SK-N-SH treated with all-trans-retinoic acid at 6 μM for 48 hours (cell line): ENCODE measurements around the gene ARID5B.
A peak's percentile ranks its signal among the peaks of the same experiment; 100 is the strongest.

Experiments
- ATAC-seq: fragments of 200-7000 bp; cut with Tn5 transposase; 3 replicates; pipeline ENCODE4 v1.9.1; 2020; ENCODE audit warnings: mild to moderate bottlenecking, moderate library complexity
- BACH2 ChIP-seq: fragments of 250-450 bp; sonication (Bioruptor Pico); IDR thresholded peaks from 2 replicates; pipeline ENCODE4 v1.9.0; 2021; ENCODE audit warnings: mild to moderate bottlenecking, borderline replicate concordance
- CREB5 ChIP-seq: fragments of 250-450 bp; sonication (Bioruptor Pico); IDR thresholded peaks from 2 replicates; pipeline ENCODE4 v1.5.1; 2020; ENCODE audit warnings: low read depth, mild to moderate bottlenecking, moderate library complexity
- CSDC2 ChIP-seq: fragments of 250-450 bp; sonication (Bioruptor Pico); IDR thresholded peaks from 2 replicates; pipeline ENCODE4 v1.5.0; 2020; ENCODE audit warnings: mild to moderate bottlenecking, moderate library complexity
- CSRNP3 ChIP-seq: fragments of 250-450 bp; sonication (Bioruptor Pico); IDR thresholded peaks from 2 replicates; pipeline ENCODE4 v1.5.1; 2021; ENCODE audit warnings: mild to moderate bottlenecking, moderate library complexity
- ISL1 ChIP-seq: fragments of 250-450 bp; sonication (Bioruptor Pico); IDR thresholded peaks from 2 replicates; pipeline ENCODE4 v2.1.2; 2022; ENCODE audit warnings: mild to moderate bottlenecking, moderate library complexity
- PATZ1 ChIP-seq: fragments of 250-450 bp; sonication (Bioruptor Pico); IDR thresholded peaks from 2 replicates; pipeline ENCODE4 v1.8.0; 2020; ENCODE audit warnings: mild to moderate bottlenecking, moderate library complexity, borderline replicate concordance
- SNAI2 ChIP-seq: fragments of 250-450 bp; sonication (Bioruptor Pico); IDR thresholded peaks from 2 replicates; pipeline ENCODE4 v1.5.0; 2020; ENCODE audit warnings: mild to moderate bottlenecking, moderate library complexity
- TCF4 ChIP-seq: fragments of 250-450 bp; sonication (Bioruptor Pico); IDR thresholded peaks from 2 replicates; pipeline ENCODE4 v1.8.0; 2021; ENCODE audit warnings: mild to moderate bottlenecking, moderate library complexity, borderline replicate concordance
- ZC3H10 ChIP-seq: fragments of 250-450 bp; sonication (Bioruptor Pico); IDR thresholded peaks from 2 replicates; pipeline ENCODE4 v1.5.1; 2021; ENCODE audit warnings: mild to moderate bottlenecking, moderate library complexity
- ZFP3 ChIP-seq: fragments of 250-450 bp; sonication (Bioruptor Pico); IDR thresholded peaks from 2 replicates; pipeline ENCODE4 v1.5.0; 2020; ENCODE audit warnings: mild to moderate bottlenecking, moderate library complexity
- ZFP30 ChIP-seq: fragments of 450-650 bp; formaldehyde crosslinking; IDR thresholded peaks from 2 replicates; pipeline ENCODE4 v1.5.0; 2022; ENCODE audit warnings: mild to moderate bottlenecking, moderate library complexity
- ZNF565 ChIP-seq: fragments of 450-650 bp; formaldehyde crosslinking; conservative IDR thresholded peaks from 2 replicates; pipeline ENCODE4 v1.5.0; 2020; ENCODE audit warnings: low read depth, mild to moderate bottlenecking, moderate library complexity
- ZNF70 ChIP-seq: fragments of 450-650 bp; formaldehyde crosslinking; IDR thresholded peaks from 2 replicates; pipeline ENCODE4 v1.5.0; 2020; ENCODE audit warnings: mild to moderate bottlenecking, moderate library complexity
- ZNF8 ChIP-seq: fragments of 450-650 bp; formaldehyde crosslinking; IDR thresholded peaks from 2 replicates; pipeline ENCODE4 v1.5.0; 2020; ENCODE audit warnings: mild to moderate bottlenecking, moderate library complexity

Gene ARID5B

GRCh38 chr10:61937631-61938351 is 36.3 kb downstream of the ARID5B start (continued):
- TF ChIP-seq PATZ1 (no peak), ZFP3 (CRISPR knock-in tag) (no peak), CSRNP3 (no peak)

- peak; percentile 40 for ATAC-seq
These were observed 38.4 kb downstream of the ARID5B start for GRCh38 chr10:61939902-61940301.

GRCh38 chr10:61941202-61941681 is 39.7 kb downstream of the ARID5B start:
- no peak for TF ChIP-seq CREB5
- no peak for TF ChIP-seq CSDC2 (CRISPR knock-in tag)
- no peak for TF ChIP-seq ZFP3 (CRISPR knock-in tag)
- no peak for TF ChIP-seq SNAI2
- no peak for TF ChIP-seq ZNF8 (CRISPR knock-in tag)
- ATAC-seq = no peak

More at GRCh38 chr10:61939902-61940301, 38.4 kb downstream of the ARID5B start:
- no peak for TF ChIP-seq ZC3H10
- TF ChIP-seq ZNF565 (CRISPR knock-in tag) = no peak
- TF ChIP-seq PATZ1 = no peak
- no peak for TF ChIP-seq ZNF70 (CRISPR knock-in tag)
- TF ChIP-seq, all 23 proteins: peak for 0

- peak; percentile 32; the same call in 2 of the 3 replicates for ATAC-seq
- no peak for TF ChIP-seq TCF4
- peak; percentile 79 for TF ChIP-seq ISL1 (CRISPR knock-in tag)
These were observed 41.3 kb downstream of the ARID5B start for GRCh38 chr10:61942604-61943461.

- ATAC-seq = peak; percentile 38
- TF ChIP-seq ISL1 (CRISPR knock-in tag) (peak; percentile 10; the same call in 1 of the 2 replicates), ZFP30 (CRISPR knock-in tag) (no peak), ZNF565 (CRISPR knock-in tag) (no peak), BACH2 (CRISPR knock-in tag) (no peak), CSRNP3 (no peak)
- TF ChIP-seq, all 23 proteins: peak for 1
These were observed 42.3 kb downstream of the ARID5B start for GRCh38 chr10:61943674-61944378.
